GM20000 (cell line): ENCODE results near the gene RHCE.
"Not testable (repeated sequence)": the region's sequence is repeated elsewhere in the genome, so short reads cannot be mapped to it uniquely, and the experiment has no call there.

Experiments
- DNase-seq: peaks from one replicate; pipeline ENCODE4 v3.0.0; 2012; ENCODE audit warnings: low spot score
- CTCF ChIP-seq: IDR thresholded peaks from 2 replicates; pipeline ENCODE4 v1.5.1; 2012; ENCODE audit warnings: mild to moderate bottlenecking, control low read depth; ENCODE audit errors: extremely low read depth, missing control alignments

Gene RHCE

GRCh38 chr1:25349606-25350005 lies 71.0 kb downstream of the RHCE start:
- no peak for TF ChIP-seq CTCF

GRCh38 chr1:25347556-25347955 lies 73.1 kb downstream of the RHCE start:
- no peak for DNase-seq

More at GRCh38 chr1:25349606-25350005, 71.0 kb downstream of the RHCE start:
- DNase-seq: no peak

GRCh38 chr1:25343872-25344271 lies 76.8 kb downstream of the RHCE start:
- no peak for TF ChIP-seq CTCF
- no peak for DNase-seq

More at GRCh38 chr1:25347556-25347955, 73.1 kb downstream of the RHCE start:
- TF ChIP-seq CTCF: no peak

- no peak for TF ChIP-seq CTCF
- DNase-seq: no peak
Observed at GRCh38 chr1:25342846-25343245, 77.8 kb downstream of the RHCE start.

GRCh38 chr1:25341746-25342145 lies 78.9 kb downstream of the RHCE start:
- DNase-seq: no peak
- no peak for TF ChIP-seq CTCF

- no peak for DNase-seq
- no peak for TF ChIP-seq CTCF
Observed at GRCh38 chr1:25338986-25339385, 81.6 kb downstream of the RHCE start.

GRCh38 chr1:25338188-25338981 lies 82.2 kb downstream of the RHCE start, which contains the start of gene TMEM50A:
TSS of gene TMEM50A (plus strand) at chr1:25338334. CDS start at chr1:25340487, 2,153 bp downstream.
- no peak for TF ChIP-seq CTCF
- DNase-seq: peak; percentile 91

- not testable (repeated sequence) for DNase-seq
Observed at GRCh38 chr1:25337483-25338187, 83.0 kb downstream of the RHCE start.

GRCh38 chr1:25336922-25337354 lies 83.7 kb downstream of the RHCE start:
- peak; percentile 24 for DNase-seq

GRCh38 chr1:25329950-25330349 lies 90.7 kb downstream of the RHCE start:
- not testable (repeated sequence) for DNase-seq

GRCh38 chr1:25329336-25329735 lies 91.3 kb downstream of the RHCE start:
- DNase-seq: not testable (repeated sequence)

GRCh38 chr1:25328791-25329185 lies 91.8 kb downstream of the RHCE start:
- DNase-seq: not testable (repeated sequence)
